Spleen (tissue), 7 donors: Measurements from ENCODE around the gene GRIP1.

Source experiments
- CTCF ChIP-seq, 11 experiments: fragments of 200-600 bp in 7 of 11; fragments of 450-650 bp in 4 of 11; sonication (generic) in 4 of 11; IDR thresholded peaks in 8 of 11; conservative IDR thresholded peaks in 3 of 11; 1 replicate in 7 of 11; 2 replicates in 4 of 11; pipeline versions ENCODE4 v1.4.0 to v1.8.0; 2016 to 2021; ENCODE audit warnings: antibody characterized with exemption in 11 of 11, inconsistent platforms in 4 of 11, mild to moderate bottlenecking in 1 of 11
- POLR2A ChIP-seq, 3 donors: fragments of 450-650 bp; IDR thresholded peaks; one replicate each; pipeline ENCODE4 v1.5.1; 2017; ENCODE audit warnings: antibody characterized with exemption in 3 of 3, mild to moderate bottlenecking in 1 of 3
- POLR2AphosphoS5 ChIP-seq, 3 donors: sonication (generic); formaldehyde crosslinking; IDR thresholded peaks; one replicate each; pipeline ENCODE4 v1.5.1; 2017; ENCODE audit warnings: antibody characterized with exemption in 3 of 3
- donor health status: DM: no; HTN: no; CAD: no; lungs with moderate emphysema.
- donor health status: DM: no; HTN: no; CAD: no.
- donor health status: DM: no; HTN: no; CAD: no.

GRCh38 chr12:66587912-66588311, 91.0 kb downstream of the GRIP1 start:
- TF ChIP-seq POLR2A (IDR thresholded peaks at IDR 0.05) (no peak), CTCF (IDR thresholded peaks at IDR 0.05 in 8 of 11, conservative IDR thresholded peaks at IDR 0.05 in 3 of 11) (no peak), POLR2AphosphoS5 (IDR thresholded peaks at IDR 0.05) (no peak)
